DND-41 (cell line): ENCODE data around the gene TRAPPC10.

Experiments used
- CTCF ChIP-seq: IDR thresholded peaks from 2 replicates; pipeline ENCODE4 v1.5.1; 2012; ENCODE audit warnings: borderline replicate concordance, low read length, moderate library complexity, mild to moderate bottlenecking; ENCODE audit not compliant: poor library complexity, severe bottlenecking; ENCODE audit errors: extremely low read depth
- EZH2 ChIP-seq: IDR thresholded peaks from 3 replicates; pipeline ENCODE4 v1.6.1; 2012; ENCODE audit warnings: borderline replicate concordance, low read depth, mild to moderate bottlenecking, moderate library complexity, low read length, inconsistent platforms; ENCODE audit not compliant: severe bottlenecking

GRCh38 chr21:44093761-44094160, 81.7 kb downstream of the TRAPPC10 start:
- TF ChIP-seq EZH2 (no peak), CTCF (no peak)
